T1000 (cell line): ENCODE results near the gene AFAP1.
A peak's percentile ranks its signal among the peaks of the same experiment; 100 is the strongest.

Experiments used
- DNase-seq: peaks from one replicate; lab custom pipeline; 2025; ENCODE audit warnings: mixed read lengths; lab: John Stamatoyannopoulos, UW

The AFAP1 gene

DNA sequence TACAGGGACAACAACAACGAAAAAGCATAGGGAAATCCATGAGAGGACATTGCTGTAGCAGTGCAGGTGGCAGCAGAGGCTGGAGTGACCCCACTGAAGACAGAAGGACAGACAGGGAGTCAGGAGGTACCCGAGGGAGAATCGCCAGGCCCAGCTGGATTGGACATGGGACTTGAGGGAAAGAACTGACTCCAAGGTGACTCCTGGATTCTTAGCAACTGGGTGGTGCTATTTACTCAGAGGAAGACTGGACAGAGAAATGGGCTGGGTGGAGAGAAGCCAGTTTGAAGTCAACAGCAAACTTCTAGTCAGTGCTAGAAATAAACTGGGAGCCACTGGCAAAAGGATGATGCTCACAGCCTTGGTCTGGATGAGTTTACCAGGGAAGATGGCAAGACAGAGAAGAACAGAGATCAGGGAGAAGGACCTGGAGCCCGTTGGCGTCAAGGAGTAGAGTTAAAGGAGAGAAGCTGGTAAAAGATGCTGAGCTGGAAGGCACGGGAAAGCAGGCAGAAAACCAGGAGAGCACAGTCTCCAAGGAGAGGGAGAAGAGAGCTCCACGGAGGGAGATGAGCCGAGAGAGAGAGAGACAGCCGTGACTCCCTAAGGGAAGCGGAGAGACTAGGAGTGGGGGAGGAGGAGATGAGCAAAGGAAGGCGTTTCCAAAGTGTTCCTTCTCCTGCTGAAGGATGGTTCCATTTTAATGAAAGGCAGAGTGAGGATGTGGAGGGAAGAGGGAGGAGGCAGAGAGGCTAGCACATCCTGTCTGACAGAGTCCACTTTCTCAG is 119.4 kb downstream of the AFAP1 start:
- no peak for DNase-seq

DNA sequence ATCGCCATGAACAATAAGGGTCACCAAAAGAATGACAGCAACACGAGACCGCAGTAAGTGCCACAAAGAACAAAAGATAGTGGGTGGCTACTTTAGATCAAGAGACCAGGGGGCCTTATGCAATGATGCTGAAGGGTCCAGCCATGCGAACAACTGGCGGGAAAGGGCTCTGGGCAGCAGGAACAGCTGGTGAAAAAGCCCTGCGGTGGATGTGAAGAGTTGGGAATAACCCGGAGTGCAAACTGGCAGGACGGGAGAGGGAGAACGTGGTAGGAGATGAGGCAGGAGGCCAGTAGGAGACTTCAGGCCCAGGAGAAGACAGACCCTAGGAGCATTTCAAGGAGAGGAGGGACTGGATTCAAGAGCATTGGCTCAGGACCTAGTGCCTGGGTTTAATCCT is 120.2 kb downstream of the AFAP1 start:
- DNase-seq: no peak

DNA sequence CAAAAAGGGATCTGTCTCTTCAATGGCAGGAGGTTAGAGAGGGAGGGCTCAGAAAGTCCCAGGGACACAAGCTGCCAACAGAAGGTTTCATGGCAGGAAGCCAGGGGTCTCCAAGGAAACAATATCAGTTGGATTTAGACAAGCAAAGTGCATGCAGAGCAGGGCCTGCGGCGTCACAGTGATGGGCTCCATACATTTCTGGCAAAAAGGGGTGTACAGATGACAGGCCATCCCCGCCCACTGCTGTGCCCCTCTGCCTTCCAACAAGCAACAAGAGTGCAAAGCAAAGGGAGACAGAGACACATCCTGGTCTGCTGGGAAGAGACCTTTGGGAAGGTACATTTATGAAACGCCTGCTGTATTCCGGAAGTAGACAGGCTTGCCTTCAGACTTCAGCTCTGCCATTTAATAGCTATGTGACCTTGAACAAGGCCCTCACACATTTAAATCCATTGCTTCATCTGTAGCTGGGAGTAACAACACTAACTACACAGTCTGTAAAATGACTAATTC is 121.2 kb downstream of the AFAP1 start:
- DNase-seq: no peak

DNA sequence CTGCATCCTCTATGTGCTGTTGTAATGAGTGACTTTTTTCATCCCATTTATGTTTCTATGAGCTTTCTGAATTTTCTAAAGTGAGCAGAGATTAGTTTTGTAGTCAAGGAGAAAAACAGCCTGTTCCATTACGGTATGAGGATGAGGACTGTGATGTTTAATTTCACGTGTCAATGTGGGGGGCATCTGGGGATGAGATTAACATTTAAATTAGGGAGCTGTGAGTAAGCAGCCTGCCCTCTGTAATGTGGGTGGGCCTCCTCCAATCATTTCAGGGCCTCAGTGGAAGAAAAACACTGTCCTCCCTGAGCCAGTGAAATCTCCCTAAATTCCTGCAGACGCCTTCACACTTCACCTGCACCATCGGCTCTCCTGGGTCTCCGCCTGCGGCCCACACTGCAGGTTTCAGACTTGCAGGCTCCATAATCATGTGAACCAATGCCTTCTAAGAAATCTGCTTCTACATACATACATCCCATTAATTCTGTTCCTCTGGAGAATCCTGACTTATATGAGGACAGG is 121.7 kb downstream of the AFAP1 start:
- no peak for DNase-seq

DNA sequence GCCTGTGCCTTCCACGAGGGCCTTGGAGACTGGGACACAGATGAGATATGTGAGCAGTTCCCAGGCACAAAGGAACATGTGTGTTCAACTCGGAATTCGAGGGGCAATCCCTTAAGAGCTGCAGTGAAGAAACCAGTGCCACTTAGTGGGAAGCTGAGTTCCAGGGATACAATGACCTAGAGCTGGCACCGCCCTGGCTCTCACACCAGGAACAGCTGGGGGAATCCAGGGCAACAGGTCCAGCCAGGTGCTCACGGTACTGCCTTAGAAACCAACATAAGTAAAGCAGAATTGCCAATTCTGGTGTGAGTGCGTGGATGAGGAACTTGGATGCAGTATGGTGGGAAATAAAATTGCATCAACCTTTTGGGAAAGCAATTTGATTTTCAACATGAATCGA is 122.9 kb downstream of the AFAP1 start:
- DNase-seq: no peak

DNA sequence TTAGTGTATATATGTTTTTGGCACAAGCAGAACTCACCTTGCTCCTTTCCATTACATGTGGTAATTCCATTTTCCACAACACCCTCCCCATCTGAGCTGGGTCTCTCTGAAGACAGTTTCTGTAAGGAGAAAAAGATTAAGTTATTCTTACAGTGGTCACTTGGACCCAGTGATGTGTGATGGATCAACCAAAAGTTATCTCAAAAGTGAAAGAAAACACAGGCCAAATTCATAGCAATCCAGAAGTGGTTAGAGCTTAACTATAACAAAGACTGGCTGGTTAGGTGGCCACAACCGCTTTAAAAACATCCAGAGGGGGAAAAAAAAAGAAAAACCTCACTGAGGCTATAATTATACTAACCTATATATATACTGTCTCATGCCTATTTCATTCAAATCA is 123.7 kb downstream of the AFAP1 start:
- no peak for DNase-seq

DNA sequence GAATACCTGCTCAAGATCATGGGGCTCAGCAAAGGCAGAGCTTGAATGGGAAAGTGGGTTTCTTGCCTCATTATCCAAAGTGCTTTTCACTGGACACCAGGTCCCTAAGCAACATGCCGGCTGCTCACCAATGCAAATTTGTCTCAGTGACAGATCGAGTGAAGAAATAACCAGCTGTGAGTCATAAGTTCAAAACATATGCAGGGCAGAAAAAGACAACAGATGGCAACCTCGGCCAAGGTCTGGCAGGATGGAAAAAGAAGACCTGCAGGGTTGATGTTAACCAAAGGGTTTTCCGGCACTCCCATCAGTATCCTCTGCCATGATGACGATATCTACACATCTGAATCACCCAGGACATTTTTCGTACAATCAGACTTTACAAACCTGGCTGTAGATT is 124.1 kb downstream of the AFAP1 start:
- DNase-seq: no peak

DNA sequence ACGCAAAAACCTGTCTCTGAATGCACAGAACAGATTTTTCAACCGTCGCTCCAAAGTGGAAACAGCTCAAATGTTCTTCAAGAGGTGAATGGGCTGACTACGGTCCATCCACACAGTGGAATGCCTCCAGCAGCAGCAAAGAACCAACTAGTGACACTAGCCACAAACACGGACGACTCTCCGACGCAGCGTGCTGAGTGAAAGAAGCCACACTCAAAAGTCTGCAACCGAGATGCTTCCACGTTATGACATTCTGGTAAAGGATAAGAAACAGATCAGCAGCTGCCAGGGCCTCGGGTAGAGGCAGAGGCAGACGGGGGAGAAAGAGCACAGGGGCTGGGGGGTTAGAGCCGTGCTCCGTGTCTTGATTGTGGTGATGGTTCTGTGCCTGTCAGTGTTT is 125.2 kb downstream of the AFAP1 start:
- no peak for DNase-seq

DNA sequence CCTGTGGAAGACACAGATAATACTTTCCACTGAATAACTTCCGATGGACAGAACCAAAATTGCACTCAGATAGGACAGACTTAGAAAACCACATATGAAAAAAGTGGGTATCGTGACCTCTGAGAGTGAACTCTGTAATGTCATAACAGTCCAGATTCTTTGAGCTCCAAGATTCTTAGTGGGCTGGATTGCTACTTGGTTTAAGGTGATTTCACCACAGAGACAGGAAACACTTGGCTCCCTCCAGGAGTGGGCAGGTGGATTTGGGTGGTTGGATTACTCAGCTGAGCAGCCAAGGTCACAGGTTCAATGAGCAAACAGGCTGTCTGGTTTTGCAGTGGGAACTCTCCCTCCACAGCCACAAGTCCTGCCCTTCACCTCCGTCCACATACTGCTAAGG is 126.0 kb downstream of the AFAP1 start:
- no peak for DNase-seq

DNA sequence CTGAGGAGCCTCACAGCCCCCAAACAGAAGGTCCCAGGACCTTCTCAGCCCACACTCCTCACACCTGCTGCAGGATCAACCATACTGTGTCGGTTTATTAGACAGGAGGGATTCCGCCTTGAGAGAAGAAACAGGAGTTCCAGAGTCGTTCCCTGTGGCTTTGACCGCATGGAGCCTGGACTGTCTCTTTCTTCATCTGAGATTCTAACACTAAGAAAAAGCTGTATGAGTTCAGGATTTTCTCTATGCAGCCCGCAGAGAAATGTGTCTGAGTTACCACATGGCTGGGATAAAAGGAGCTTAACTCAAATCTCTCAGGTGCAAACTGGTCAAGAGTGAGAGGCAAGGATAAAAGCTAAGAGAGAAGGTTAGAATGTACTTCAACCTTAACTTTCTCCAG is 126.7 kb downstream of the AFAP1 start:
- DNase-seq: no peak

DNA sequence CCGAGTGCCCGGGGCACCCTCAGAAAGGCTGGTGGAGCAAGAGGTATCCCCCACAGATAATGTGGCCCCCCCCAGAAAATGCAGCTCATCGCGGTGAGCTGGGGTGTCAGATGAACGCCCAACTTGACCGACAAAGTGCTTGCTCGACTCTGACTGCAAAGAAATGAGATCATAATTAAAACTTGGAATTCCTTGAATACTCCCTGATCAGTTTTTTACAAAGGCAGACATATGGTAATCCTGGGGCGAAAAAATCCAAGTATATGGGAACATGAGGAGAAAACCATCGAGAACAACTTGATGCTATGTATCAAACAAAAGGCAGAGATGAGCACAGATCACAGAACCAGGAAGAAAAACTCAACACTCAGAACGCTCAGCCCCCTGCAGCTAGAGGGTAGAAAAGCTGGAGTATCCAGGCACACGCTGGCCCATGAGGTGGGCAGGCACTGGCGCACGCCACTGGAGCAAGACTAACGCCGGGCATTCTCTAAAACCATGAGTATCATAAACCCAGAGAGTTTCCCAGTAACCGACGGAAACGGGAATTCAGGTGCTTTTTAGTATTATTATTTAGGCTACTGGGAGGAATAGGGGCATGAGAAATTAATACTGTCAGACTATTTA is 127.3 kb downstream of the AFAP1 start:
- no peak for DNase-seq

DNA sequence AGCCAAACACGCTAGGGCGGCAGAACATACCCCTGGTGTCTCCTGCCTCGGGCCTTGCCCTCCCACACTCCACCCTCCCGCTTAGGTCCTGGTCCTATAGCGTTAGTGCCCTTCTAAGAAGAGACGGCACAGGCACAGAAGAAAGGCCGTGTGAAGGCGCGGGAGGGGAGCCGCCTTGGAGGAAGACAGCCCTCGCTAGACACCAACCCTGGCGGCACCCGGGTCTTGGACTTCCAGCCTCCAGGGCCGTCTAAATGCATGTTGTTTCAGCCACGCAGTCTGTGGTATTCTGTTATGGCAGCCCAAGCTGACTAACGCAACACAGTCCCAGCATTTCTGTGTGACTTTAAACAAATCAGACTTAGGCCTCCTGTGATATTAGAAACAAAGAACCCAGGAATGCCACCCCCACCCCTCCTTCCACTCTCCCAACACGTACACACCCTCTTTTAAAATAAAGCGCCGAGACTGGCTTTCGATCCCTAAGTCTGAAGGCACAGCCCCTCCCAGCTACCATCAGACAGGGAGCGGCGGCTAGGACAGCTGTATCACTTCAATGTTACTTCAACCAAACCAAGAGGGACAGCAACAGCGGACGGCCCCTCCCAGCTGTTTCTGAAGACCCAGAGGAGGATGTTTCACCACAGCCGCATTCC is 128.0 kb downstream of the AFAP1 start:
- DNase-seq: no peak

DNA sequence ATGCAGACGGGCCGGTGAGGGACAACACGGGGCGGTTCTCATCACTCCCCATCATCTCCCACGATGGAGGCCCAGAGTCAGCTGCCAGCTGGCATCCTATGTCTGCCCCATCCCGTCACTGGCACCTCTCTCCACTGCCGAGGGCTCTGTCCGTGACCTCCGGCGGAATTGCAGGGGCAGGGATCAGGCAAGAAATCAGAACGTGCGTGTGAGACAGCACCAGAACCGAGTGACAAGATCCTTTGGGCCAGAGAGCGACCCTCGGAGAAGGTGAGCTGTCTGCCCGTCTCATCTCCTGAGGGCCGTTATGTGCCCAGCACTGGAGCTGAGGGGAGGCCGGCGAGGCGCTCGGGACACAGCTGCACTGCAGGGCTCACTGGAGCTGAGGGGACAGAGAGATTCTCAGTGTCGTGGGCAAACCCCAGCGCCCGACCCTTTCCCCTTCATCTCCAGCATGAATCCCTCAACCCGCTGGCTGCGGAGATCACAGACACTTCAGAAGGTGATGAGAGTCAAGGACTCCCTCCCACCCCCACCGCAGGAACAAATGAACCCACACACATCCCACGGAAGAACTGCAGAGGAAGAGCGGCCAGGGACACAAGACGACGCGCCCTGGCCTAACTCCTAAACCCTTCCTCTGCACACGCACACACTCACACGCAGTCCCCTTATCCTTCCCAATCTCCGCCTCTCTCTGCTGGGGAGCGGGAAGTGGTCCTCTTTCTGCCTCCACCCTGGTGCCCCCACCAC is 128.7 kb downstream of the AFAP1 start:
- no peak for DNase-seq

DNA sequence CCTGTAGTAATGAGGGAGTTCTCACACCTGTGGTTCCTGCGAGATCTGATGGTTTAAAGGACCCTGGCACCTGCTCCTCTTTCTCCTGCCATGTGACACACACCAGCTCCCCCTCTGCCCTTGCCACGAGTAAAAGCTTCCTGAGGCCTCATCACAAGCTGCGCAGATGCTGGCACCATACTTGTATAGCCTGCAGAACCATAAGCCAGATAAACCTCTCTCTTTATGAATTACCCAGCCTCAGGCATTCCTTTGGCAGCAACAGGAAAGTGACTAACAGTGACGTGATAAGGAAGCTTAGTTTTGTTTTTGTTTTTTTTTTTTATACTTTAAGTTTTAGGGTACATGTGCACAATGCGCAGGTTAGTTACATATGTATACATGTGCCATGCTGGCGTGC is 130.9 kb downstream of the AFAP1 start:
- DNase-seq: no peak

DNA sequence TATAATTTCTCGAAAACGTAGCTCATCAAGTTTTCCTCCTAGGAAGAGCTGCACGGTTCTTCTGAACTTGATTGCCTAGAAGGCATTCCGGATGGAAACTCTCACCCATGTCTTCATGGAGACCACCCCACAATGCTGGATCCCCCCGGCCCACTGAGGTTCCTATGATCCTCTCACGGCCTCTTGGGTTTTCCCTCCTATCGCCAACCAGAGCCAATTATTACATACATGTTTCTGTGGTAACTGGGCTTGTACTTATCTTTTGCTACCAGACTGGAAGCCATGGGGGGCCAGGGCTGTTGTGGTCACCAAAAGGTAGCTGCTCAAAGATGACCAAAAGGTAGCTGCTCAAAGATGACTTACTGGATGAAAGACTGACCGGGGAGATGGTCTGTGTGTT is 131.5 kb downstream of the AFAP1 start:
- no peak for DNase-seq

DNA sequence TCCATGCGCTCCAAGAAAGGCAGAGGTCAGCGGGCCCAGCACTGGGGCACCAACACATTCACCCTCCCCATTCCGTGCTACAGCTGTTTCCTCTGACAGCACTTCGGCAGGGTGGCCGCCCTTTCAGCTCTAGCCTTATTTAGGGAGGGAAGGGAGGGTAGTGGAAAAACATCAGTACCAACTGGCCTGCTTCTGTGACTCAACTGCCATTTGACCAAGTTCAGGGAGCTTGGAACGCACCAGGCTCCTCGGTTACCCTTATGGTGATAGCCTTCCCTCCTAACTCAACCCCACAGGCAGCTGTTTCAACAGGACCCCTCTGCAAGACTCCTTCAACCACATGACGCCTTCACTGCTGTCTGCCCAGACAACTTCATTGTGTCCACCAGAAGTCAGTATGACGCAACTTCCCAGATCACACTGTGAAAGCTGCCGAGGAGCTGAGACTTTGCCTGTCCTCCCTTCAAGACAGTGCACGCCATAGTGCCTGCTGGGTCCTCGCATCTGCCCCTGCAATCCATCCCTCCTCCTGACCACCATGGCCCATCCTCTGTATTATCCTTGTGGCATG is 132.2 kb downstream of the AFAP1 start:
- DNase-seq: no peak

DNA sequence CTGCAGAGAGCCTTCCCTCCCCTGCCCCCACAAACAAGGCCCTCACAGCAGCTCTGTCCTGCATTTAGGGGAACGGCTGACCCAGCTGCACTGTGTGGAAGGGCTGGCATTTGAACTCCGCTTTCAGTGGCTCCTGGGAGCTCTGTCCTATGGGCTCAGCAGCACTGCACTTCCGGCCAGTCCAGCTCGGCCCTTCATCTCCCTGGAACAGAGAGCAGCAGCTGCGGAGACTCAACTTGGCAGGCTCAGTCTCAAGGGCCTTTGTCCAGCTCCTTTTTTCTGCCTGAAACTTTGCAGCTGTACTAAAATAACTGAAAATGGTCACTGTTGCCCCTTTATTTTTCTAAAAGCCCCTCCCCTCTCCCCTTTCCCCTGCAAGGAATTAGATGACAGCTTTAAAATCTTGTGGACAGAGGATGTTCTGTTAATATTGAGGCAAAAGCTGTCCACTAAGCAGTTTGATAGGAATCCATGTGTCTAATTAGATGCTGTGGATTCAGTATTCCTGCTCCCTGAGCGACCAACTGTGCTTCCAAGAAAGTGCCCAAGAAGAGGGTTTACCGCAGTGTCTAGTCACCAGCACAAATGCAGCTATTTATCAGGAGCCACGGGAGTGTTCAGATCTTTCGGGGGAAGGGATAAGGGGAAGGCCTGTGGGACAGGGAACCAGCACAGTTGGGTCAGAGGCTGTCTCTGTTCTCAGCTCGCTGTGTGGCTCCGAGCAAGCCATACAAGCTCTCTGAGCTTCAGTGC is 133.1 kb downstream of the AFAP1 start:
- no peak for DNase-seq

DNA sequence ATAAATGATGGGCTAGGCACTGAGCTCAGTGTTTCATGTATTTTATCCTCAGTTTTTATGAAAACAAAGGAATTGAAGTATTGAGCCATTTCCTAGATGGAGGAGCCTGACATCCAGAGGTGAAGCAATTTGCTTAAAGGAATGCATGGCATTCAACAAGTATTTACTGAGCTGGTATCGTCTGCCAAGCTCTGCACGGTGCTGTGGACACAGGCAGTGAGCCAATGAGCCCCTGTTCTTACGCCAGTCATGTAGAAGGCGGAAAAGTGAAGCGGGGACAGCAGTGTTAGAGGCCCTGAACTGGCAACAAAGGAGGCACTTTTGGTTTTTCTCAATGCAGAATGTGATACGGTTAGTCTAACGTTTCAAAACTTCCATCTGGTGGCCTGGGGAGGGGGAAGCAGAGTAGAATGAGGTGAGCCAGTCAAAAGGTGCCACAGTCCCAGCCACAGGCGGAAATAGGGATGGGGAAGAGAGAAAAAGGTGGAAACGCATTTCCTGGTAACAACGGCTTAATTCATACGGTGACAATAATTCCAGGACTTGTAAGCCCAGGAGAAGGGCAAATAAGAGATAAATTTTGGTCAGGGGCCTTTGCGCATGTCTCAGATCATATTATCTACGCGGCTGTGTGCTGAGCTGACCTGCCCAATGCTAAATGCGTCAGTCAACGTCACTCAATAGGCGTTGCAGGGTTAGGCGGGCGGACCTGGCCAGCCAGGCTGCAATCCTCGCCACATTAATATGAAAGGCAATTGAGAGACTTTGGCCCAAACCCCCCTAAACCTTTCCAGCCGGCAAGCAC is 133.9 kb downstream of the AFAP1 start:
- DNase-seq: peak; percentile 60

DNA sequence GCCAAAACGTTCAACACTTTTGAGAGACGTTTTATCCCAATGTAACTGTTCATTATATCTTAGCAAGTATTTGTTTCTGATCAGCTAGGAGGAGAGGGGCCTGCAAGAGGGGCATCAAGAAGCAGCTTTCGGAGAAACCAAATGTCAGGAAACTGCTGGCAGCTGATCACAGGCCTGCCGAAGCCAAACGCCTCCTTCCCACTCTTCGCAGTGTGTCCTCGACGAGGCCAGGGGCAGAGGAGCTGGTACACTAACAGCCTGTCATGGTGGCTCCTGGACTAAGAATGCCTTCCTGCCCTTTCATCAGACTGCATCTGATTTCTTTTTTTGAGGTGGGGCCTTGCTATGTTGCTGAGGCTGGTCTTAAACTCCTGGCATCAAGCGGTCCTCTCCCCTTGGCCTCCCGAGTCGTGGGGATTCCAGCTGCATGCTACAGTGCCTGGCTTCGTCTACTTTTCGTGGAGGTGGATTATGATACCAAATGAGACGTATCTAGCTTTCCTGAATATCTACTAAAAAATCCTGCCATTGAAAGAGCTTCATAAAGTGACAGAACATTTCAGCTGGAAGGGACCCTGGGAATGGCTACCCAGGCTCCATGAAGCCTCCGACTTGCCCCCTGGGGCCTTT is 134.8 kb downstream of the AFAP1 start:
- DNase-seq: no peak
